HEK293 (cell line): ENCODE measurements around the gene HOXC11.

Experiments used
- AEBP2 ChIP-seq: fragments of 450-650 bp; formaldehyde crosslinking; IDR thresholded peaks from 2 replicates; pipeline ENCODE4 v1.5.1; 2016; ENCODE audit warnings: missing biosample characterization, missing genetic modification characterization, borderline replicate concordance
- GLI2 ChIP-seq: fragments of 450-650 bp; formaldehyde crosslinking; IDR thresholded peaks from 2 replicates; pipeline ENCODE4; 2017; ENCODE audit warnings: missing biosample characterization, missing genetic modification characterization, low read depth, borderline replicate concordance
- KLF10 ChIP-seq: fragments of 450-650 bp; IDR thresholded peaks from 2 replicates; pipeline ENCODE4 v1.5.1; 2018; ENCODE audit warnings: missing biosample characterization, mild to moderate bottlenecking, missing genetic modification characterization
- KLF9 ChIP-seq: fragments of 450-650 bp; formaldehyde crosslinking; IDR thresholded peaks from 2 replicates; pipeline ENCODE4 v1.5.1; 2016; ENCODE audit warnings: missing biosample characterization, missing genetic modification characterization, low read depth
- OSR2 ChIP-seq: fragments of 450-650 bp; formaldehyde crosslinking; IDR thresholded peaks from 2 replicates; pipeline ENCODE4 v1.5.1; 2016; ENCODE audit warnings: missing biosample characterization, missing genetic modification characterization
- PBX3 ChIP-seq: sonication (generic); formaldehyde crosslinking; IDR thresholded peaks from 2 replicates; pipeline ENCODE4 v1.8.1; 2022; ENCODE audit warnings: mild to moderate bottlenecking, moderate library complexity, missing genetic modification reagents
- PRDM1 ChIP-seq: fragments of 450-650 bp; formaldehyde crosslinking; IDR thresholded peaks from 2 replicates; pipeline ENCODE4; 2016; ENCODE audit warnings: missing biosample characterization, missing genetic modification characterization
- PRDM2 ChIP-seq: fragments of 450-650 bp; formaldehyde crosslinking; IDR thresholded peaks from 2 replicates; pipeline ENCODE4 v1.5.1; 2016; ENCODE audit warnings: missing biosample characterization, missing genetic modification characterization, borderline replicate concordance
- RBAK ChIP-seq: fragments of 450-650 bp; formaldehyde crosslinking; IDR thresholded peaks from 2 replicates; pipeline ENCODE4 v1.5.1; 2016; ENCODE audit warnings: missing biosample characterization, missing genetic modification characterization
- REPIN1 ChIP-seq: fragments of 450-650 bp; formaldehyde crosslinking; IDR thresholded peaks from 2 replicates; pipeline ENCODE4 v1.5.1; 2017; ENCODE audit warnings: missing biosample characterization, missing genetic modification characterization, low read depth
- ZBTB11 ChIP-seq: fragments of 450-650 bp; formaldehyde crosslinking; conservative IDR thresholded peaks from 2 replicates; pipeline ENCODE4 v1.5.1; 2016; ENCODE audit warnings: low read depth, missing biosample characterization, missing genetic modification characterization
- ZBTB20 ChIP-seq: fragments of 450-650 bp; formaldehyde crosslinking; IDR thresholded peaks from 2 replicates; pipeline ENCODE4 v1.5.1; 2016; ENCODE audit warnings: missing biosample characterization, missing genetic modification characterization
- ZBTB49 ChIP-seq: fragments of 450-650 bp; formaldehyde crosslinking; IDR thresholded peaks from 2 replicates; pipeline ENCODE4 v1.5.1; 2016; ENCODE audit warnings: missing biosample characterization, missing genetic modification characterization, low read depth
- ZFP69B ChIP-seq: fragments of 450-650 bp; formaldehyde crosslinking; IDR thresholded peaks from 2 replicates; pipeline ENCODE4 v1.5.1; 2016; ENCODE audit warnings: missing biosample characterization, missing genetic modification characterization
- ZNF10 ChIP-seq: fragments of 450-650 bp; formaldehyde crosslinking; IDR thresholded peaks from 2 replicates; pipeline ENCODE4 v1.5.1; 2017; ENCODE audit warnings: missing biosample characterization, missing genetic modification characterization
- ZNF114 ChIP-seq: fragments of 450-650 bp; formaldehyde crosslinking; IDR thresholded peaks from 2 replicates; pipeline ENCODE4 v1.5.0; 2017; ENCODE audit warnings: missing biosample characterization, missing genetic modification characterization
- ZNF140 ChIP-seq: fragments of 450-650 bp; formaldehyde crosslinking; IDR thresholded peaks from 2 replicates; pipeline ENCODE4 v1.5.1; 2016; ENCODE audit warnings: missing biosample characterization, missing genetic modification characterization
- ZNF2 ChIP-seq: fragments of 450-650 bp; formaldehyde crosslinking; IDR thresholded peaks from 2 replicates; pipeline ENCODE4 v1.5.1; 2016; ENCODE audit warnings: missing biosample characterization, missing genetic modification characterization
- ZNF211 ChIP-seq: fragments of 450-650 bp; formaldehyde crosslinking; IDR thresholded peaks from 2 replicates; pipeline ENCODE4 v1.5.1; 2016; ENCODE audit warnings: low read depth, missing biosample characterization, missing genetic modification characterization
- ZNF292 ChIP-seq: fragments of 450-650 bp; formaldehyde crosslinking; IDR thresholded peaks from 2 replicates; pipeline ENCODE4 v1.5.1; 2016; ENCODE audit warnings: low read depth, missing biosample characterization, missing genetic modification characterization, borderline replicate concordance
- ZNF350 ChIP-seq: fragments of 450-650 bp; formaldehyde crosslinking; IDR thresholded peaks from 2 replicates; pipeline ENCODE4 v1.5.0; 2017; ENCODE audit warnings: missing biosample characterization, mild to moderate bottlenecking, missing genetic modification characterization
- ZNF391 ChIP-seq: fragments of 450-650 bp; formaldehyde crosslinking; IDR thresholded peaks from 2 replicates; pipeline ENCODE4 v1.5.1; 2016; ENCODE audit warnings: low read depth, missing biosample characterization, missing genetic modification characterization, borderline replicate concordance
- ZNF514 ChIP-seq: fragments of 450-650 bp; formaldehyde crosslinking; IDR thresholded peaks from 2 replicates; pipeline ENCODE4 v1.5.1; 2016; ENCODE audit warnings: missing biosample characterization, missing genetic modification characterization
- ZNF548 ChIP-seq: fragments of 450-650 bp; formaldehyde crosslinking; IDR thresholded peaks from 2 replicates; pipeline ENCODE4 v1.5.1; 2016; ENCODE audit warnings: missing biosample characterization, missing genetic modification characterization
- ZNF580 ChIP-seq: fragments of 450-650 bp; formaldehyde crosslinking; IDR thresholded peaks from 2 replicates; pipeline ENCODE4 v1.5.1; 2016; ENCODE audit warnings: missing biosample characterization, missing genetic modification characterization
- ZNF654 ChIP-seq: fragments of 450-650 bp; formaldehyde crosslinking; IDR thresholded peaks from 2 replicates; pipeline ENCODE4 v1.5.1; 2016; ENCODE audit warnings: low read depth, missing biosample characterization, missing genetic modification characterization
- ZSCAN30 ChIP-seq: fragments of 450-650 bp; IDR thresholded peaks from 2 replicates; pipeline ENCODE4 v1.5.1; 2018; ENCODE audit warnings: missing biosample characterization, mild to moderate bottlenecking, missing genetic modification characterization, moderate library complexity

The HOXC11 gene

GRCh38 chr12:53991077-53991460 is 18.1 kb downstream of the HOXC11 start (continued):
- TF ChIP-seq KLF9 (tag by site-specific recombination): no peak
- no peak for TF ChIP-seq ZBTB11 (tag by site-specific recombination)
- TF ChIP-seq ZBTB20 (tag by site-specific recombination): peak; percentile 68
- no peak for TF ChIP-seq REPIN1 (tag by site-specific recombination)
- TF ChIP-seq ZFP69B (tag by site-specific recombination): no peak
- no peak for TF ChIP-seq ZSCAN30 (tag by site-specific recombination)
- no peak for TF ChIP-seq ZNF140 (tag by site-specific recombination)
- TF ChIP-seq GLI2 (tag by site-specific recombination): no peak
- TF ChIP-seq OSR2 (tag by site-specific recombination): no peak
- no peak for TF ChIP-seq ZNF10 (tag by site-specific recombination)
- TF ChIP-seq ZNF514: no peak
- no peak for TF ChIP-seq ZNF580 (tag by site-specific recombination)
- TF ChIP-seq PRDM1 (tag by site-specific recombination): peak; percentile 38; the same call in 1 of the 2 replicates
- no peak for TF ChIP-seq KLF10
- TF ChIP-seq ZNF350: no peak
- TF ChIP-seq ZNF211: no peak
- TF ChIP-seq ZNF114 (tag by site-specific recombination): no peak
- no peak for TF ChIP-seq ZNF654
- no peak for TF ChIP-seq ZNF548 (tag by site-specific recombination)
- TF ChIP-seq ZBTB49 (tag by site-specific recombination): no peak
- TF ChIP-seq ZNF2: no peak
- no peak for TF ChIP-seq ZNF292 (tag by site-specific recombination)
- no peak for TF ChIP-seq RBAK (tag by site-specific recombination)
- TF ChIP-seq ZNF391: no peak
- no peak for TF ChIP-seq PBX3
- TF ChIP-seq PRDM2 (tag by site-specific recombination): no peak
- TF ChIP-seq AEBP2: no peak
